Right renal pelvis (tissue), 4 donors: Measurements from ENCODE around the gene PKNOX2. TPM values are rescaled to one million over a fixed set of nuclear protein-coding genes. Genes with fewer than 3 reads are reported as not detected.
A peak's percentile ranks its signal among the peaks of the same experiment; 100 is the strongest.

Experiments used
- DNase-seq, 4 donors: peaks; one replicate each; pipeline ENCODE4 v3.0.0-alpha.2; 2013; ENCODE audit warnings: low read depth in 4 of 4, low spot score in 3 of 4, missing footprints in 1 of 4
- polyA plus RNA-seq, 4 donors: library from polyadenylated mRNA; unstranded; fragments of 120-200 nt; gene quantifications; one replicate each; pipeline ENCODE4 v1.2.1, GENCODE V29; 2013; ENCODE audit not compliant: insufficient read length in 4 of 4

Gene PKNOX2
- polyA plus RNA-seq, 4 donors, result 13.2 to 14.5 (median 13.4) TPM

DNA sequence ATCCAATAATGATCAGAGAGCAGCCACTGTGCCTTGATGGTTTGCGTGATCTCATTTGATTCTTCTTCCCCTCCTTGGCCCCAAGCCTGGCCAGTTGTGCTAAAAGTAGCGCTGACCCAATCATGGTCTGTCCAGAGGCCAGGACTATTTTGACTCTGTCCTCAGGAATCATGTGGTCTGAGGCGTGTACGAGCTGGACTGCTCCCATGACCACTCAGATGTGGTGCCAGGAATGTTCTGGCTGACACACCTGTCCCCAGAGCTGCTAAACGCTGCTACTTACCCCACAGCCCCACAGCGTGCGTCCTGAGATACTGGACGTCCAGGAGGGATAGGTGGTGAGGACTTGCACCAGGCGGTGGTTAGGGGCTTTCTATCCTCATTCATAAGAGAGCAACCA lies 261.1 kb downstream of the PKNOX2 start:
- no peak for DNase-seq

DNA sequence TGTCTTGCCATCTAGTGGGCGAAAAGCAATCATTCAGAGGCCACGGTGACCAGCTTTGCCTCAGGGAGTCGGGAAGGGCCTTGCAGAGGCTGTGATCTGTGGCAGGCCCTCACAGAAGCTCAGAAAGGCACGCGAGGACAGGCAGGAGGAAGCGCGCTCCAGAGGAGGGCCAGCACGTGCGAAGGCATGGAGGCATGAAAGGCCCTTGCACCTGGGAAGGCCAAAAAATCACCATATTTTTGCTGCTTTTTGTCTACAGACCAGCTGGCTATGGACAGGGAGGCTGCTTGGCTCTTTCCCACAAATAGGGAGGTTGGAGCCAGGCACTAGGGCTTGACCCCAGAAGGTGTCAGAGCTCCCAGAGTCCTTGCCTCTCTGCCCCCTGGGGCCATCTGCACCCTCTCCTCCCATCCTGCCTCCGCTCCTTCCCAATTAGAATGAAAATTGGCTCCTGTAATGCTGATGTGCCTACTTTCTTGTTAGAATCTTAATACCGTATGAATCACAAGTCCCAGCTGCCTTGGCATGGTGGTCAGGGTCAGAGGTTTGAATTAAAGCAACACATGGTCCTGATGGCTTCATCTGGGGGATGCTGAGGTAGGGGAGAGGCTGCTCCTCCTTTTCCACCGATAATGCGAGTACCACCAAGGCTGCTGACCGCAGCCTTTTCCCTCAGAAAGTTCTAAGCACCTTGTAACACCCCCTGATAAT lies 262.4 kb downstream of the PKNOX2 start:
- no peak for DNase-seq

DNA sequence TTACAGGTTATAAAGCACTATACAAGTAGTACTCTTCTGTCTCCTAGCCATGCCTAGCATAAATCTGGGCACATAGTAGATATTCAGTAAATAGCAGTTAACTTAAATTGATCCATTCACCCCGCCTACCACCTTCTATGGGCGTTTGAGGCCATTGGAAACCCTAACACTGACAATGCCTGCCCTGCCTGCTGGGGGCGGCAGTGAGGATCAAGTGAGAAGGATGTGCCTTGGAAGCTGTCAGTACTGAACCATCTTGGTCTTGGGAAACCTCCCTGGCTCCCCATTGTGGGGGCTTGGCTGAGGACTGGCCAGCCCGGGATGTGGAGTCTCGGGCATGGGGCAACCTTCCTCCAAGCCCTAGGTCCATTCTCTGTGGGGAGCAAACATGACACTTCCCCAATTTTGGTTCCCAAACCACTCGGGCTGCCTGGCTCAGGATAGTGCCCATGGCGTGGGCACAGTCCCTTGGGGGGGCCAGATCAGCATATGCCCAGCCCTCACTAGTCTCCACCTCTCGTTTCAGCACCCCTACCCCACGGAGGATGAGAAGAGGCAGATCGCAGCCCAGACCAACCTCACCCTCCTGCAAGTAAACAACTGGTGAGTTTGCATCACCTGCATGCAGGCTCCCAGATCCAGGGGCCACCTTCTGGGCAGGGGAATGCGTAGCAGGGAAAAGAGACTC lies 264.1 kb downstream of the PKNOX2 start:
- DNase-seq, result no peak

DNA sequence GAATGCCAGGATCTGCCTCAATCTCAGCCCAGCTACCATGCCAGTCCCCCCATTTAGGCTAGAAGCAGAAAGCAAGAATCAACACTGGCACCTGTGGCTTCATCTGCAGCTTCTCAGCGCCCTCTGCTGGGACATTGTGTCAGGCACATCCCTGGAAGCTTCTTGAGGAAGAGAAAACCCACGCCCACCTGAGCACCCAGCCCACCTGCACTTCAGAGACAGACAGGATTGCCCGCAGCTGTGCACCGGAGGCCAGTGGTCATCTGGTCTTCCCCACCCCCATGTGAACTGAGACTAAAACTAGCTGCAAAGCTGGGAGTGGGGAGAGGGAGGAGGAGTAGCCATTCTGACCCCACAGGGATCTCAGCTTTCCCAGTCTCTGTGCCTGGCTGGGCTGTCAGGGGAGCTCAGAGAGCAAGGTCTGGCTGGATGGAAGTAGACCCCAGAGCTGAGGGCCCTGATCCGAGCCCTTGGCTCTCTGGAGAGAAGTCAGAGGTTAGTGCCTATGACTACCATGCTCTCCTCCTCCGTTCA lies 264.7 kb downstream of the PKNOX2 start:
- peak in 3 of 4 donors; percentile 44 to 56 (median 54) for DNase-seq

DNA sequence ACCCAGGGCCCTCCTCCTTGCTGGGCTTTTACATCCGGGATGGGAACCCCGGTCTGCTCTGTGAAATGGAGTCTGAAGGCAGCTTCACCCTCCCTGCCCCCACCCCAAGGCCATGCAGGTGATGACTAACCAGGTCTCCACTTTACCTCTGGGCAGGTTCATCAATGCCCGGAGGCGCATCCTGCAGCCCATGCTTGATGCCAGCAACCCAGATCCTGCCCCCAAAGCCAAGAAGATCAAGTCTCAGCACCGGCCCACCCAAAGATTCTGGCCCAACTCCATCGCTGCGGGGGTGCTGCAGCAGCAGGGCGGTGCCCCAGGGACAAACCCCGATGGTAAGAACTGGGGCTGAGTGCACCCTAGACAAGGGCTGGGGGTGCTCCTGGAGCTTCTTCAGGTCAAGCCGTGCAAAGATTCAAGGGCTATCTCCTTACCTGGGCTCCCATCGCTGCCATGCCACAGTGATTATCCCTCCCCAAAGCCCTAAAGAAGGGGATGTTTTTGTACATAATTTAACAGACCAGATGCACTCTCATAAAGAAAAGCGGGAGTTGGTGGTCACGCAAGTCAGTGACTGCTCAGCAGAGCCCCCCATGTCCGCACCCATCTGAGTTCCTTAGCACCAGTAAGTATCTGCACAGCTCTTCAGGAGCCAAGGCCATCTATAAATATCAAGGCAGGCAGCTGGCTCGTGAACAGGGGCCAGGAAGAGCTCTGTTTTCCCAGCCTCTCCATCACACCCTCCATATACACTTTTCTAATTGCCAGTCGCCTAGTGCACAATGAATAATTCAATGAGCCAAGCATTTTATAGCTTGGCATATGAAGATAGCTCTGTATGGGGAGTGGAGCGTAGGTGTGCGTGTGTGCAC lies 265.5 kb downstream of the PKNOX2 start:
- no peak for DNase-seq

DNA sequence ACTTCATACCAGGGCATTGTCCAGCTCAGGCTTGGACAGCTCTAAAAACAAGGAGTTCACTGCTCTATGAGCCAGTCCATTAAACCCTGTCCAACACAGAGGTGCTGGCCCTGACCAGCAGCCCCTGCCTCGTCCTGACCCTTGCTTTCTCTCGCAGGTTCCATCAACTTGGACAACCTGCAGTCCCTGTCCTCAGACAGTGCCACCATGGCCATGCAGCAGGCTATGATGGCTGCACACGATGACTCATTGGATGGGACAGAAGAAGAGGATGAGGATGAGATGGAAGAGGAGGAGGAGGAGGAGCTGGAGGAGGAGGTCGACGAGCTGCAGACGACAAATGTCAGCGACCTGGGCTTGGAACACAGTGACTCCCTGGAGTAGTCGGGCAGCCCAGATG lies 266.5 kb downstream of the PKNOX2 start:
- no peak for DNase-seq

DNA sequence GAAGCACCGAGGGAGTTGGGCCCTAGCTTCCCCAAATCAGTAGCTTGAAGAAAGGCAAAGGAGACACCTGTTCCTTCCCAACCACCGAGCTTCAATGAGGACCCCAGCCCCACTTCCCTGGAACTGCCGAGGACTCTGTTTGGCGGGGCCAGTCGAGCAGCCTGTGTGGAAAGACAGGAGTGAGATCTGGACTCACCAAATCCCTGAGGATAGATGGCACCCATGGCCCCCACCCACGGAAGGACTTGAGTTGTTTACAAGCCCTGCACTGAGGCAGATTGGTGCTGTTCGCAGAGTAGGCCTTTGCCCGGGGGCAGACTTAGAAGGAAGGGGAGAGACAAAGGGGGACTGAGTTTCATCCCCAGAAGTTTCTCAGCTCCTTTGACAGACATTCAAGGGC lies 266.9 kb downstream of the PKNOX2 start:
- DNase-seq, result no peak

DNA sequence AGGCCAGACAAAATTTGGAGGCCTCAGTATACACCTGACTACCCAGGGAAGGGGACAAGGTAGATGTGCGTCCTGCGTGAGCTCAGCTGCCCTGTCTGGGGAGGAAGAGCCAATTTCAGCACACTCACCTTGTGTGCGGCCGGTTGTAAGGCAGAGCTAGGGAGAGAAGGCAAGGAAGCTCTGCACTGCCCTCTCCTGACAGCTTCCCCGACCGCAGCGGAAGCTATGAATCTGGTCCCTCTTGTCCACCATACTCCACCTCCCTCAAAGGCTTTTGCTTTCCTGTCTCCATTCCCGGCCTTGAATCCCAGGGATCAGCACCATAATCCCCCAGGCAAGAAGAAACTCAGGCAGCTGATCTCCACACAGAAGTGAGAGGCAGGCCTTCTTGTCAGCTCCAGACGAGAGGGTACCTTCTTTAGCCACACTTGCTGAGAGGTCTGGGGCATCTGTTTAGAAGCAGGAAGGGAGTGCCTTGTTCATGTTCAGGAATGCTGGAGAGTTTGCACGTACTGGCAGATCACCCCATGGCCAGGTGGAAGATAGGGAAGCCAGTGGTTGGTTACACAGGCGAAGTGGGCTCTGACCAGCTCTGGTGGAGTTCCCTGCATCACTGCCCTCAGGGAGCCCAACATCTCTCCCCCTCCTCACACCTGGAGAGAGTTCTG lies 269.0 kb downstream of the PKNOX2 start:
- DNase-seq, result peak in 3 of 4 donors; percentile 26 to 36 (median 30)

DNA sequence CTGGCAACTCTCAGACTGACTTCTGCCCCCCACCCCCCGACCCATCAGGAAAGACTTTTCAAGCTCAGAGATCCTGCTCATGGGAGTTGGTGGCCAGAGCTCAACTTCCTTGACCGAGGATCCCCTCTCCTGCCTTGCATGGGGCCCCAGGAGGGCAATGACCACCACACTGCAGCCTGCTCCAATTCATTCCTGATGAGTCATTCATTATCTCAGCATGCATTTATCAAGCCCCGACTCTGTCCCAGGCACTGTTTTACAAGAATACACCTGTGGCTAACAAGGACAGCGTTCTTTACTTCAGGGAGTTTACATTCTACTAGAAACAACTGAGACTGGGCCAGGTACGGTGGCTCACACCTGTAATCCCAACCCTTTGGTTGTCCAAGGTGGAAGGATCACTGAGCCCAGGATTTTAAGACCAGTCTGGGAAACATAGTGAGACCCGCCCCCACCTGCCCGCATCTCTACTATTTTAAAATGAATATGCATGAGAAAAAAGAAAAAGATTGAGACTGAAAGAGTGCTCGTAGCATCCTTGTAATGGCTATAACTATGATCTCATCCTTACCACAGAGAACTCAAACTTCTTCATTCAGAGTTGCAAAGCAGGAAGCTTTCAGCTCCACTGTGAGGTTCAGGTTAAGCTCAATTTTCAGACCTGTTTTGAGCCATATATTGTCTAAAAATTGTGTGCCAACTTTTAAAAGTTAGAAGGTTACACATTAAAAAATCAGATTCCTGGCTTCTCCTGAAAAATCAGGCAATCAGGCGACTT lies 271.1 kb downstream of the PKNOX2 start:
- no peak for DNase-seq

DNA sequence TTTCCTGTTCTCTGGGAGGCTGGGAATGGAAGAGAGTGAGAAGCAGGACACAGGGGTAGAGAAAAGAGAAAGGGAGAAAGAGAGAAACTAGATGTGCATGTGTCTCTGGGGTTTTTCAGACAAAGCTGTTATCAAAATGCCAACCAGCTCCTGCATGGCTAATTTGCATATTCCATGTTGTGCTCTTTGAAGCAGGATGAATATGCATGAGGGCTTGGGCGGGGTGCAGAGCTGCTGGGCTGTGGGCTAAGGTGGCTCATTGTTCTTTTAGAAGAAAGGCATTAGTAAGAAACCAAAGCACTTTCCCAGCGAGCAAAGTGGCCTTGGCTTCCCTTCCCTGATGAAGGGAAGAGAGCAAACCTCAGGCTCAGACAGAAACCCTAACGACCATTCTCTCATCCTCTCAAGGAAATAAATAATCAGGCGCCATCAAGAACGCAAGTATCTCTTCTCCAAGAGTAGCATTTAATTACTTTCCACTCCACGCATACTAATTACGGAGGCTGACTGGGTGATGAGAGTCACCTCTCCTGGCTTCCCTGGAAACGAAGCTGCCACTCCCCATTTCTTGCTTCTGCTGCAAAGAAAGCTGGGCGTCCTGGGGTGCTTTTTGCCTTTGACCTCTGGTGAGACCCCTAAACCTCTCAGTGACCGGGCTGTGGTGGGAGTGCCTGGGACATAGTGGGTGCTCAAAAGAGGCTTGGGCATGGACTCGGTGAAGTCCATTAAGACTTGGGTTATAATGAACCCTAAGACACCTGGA lies 277.3 kb downstream of the PKNOX2 start:
- DNase-seq, result no peak

DNA sequence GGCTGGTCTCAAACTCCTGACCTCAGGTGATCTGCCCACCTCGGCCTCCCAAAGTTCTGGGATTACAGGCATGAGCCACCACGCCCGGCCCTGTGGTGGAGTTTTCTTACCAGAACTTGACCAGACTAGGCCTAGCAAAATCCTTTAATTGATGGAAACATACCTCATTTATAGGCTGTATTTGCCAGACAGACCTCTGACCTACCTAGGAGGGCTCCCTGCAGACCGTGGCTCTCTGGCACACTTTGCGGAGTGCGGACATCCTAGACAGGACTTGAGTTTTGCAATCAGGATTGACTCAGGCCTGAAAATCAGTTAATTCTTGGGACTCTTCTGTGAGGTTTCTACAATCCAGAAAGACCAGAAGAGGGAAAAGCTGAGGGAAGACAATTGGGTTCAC lies 278.4 kb downstream of the PKNOX2 start:
- no peak for DNase-seq

DNA sequence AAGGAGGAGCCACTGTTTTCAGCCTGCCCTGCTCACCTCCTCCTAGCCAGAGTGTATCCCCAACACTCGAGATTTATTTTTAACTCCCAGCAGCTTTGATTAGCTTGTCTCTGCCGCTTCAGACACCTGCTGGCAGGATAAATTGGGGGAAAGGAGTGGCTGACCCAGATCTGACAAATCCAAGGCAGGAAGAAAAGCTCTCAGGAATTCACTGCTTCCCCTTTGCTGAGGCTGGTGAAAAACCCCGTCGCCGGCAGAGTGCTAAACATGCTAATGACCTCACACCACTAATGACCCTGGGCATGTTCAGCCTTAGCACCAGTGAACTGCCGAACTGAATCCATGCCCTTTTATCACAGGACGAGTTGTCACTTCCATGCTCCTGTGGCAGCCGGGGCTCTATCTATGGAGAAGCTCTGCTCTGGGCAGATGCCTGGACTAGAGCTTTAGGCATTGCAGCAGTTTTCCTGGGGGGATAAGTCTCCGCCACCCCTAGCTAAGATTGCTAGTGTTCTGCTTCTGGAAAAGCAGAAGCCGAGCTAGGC lies 279.3 kb downstream of the PKNOX2 start:
- DNase-seq, result no peak

DNA sequence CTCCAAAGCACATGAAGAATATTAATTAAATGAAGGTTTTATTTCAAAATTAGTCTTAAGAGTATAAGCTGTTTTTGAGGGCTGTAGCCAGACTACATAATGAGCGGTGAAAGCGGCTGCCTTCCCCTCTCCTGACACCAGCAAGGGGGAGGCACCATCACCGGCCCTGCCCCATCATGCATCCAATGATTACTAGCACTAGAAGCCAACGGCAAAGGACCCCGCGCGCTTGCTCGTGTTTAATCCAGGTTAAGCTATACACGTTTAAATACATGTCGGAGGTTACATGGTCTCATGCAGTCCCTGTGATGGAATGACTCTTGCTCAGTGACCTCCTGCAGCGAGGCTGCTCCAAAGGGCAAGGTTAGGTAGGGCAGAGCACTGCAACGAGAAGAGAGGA lies 281.2 kb downstream of the PKNOX2 start:
- DNase-seq, result no peak

DNA sequence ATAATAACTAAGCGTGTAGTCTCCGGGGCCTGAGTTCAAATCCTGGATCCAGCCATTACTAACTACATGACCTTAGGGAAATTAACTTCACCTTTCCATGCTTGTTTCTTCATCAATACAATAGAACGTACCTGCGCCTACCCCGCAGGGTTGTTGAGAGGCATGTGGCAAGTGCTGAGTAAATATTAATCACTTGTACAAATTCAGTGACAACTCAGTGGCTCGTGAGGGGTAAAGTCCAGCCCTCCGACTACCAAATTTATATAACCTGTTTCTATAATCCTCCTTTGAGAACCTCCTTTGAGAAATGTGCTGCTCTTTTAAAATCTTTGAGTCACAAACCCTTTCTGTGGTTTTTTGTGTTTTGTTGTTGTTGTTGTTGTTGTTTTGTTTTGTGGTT lies 281.7 kb downstream of the PKNOX2 start:
- DNase-seq, result no peak

DNA sequence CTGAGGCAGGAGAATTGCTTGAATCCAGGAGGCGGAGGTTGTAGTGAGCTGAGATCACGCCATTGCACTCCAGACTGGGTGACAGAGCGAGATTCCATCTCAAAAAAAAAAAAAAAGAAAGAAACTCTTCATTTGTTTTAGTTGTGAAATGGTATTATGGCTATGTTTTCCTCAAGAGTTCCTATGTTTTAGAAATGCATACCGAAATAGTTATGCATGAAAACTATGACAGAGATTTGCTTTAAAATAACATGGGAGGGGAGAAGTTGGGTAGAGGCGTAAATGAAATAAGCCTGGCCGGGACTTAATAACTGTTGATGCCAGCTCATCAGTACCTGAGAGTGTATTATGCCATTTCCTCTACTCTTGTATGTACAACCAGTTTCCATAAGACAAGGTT lies 283.2 kb downstream of the PKNOX2 start:
- no peak for DNase-seq

DNA sequence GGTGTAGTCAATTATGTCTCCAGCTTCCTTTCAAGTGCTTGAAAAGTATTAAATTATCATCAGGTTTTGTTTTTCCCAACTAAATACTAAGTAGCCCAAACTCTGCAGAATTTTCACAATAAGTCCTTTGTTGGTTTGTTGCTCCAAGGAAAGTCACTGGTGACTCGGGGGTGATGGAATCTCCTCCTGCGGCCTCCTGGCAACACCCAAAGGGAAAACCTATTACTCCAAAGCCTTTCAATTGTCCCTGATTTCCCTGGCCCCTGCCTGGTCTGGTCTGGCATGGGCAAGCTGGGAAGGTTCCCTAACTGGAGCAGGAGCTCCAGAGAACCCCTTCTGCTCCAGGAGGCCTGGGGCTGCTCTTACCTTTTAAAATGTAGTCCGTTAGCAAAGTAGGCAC lies 283.6 kb downstream of the PKNOX2 start:
- DNase-seq, result no peak

DNA sequence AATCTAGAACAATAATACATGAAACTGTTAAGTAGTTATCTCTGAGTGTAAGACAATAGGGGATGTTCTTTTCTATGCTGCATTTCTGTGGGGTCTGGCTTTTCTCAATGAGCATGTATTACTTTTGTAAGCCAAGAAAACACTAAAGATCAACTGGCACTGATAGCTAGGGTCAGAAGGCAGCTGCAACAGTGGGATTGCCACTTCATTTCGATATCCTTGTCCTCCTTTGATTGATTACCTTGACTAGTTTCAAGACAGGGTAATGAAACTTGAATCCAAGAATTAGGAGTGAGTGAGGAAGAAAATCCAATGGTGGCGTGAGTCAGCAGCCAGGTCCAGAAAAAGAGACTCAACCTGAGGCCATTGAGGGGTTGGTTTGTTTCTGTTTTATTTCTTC lies 285.0 kb downstream of the PKNOX2 start:
- DNase-seq, result no peak

DNA sequence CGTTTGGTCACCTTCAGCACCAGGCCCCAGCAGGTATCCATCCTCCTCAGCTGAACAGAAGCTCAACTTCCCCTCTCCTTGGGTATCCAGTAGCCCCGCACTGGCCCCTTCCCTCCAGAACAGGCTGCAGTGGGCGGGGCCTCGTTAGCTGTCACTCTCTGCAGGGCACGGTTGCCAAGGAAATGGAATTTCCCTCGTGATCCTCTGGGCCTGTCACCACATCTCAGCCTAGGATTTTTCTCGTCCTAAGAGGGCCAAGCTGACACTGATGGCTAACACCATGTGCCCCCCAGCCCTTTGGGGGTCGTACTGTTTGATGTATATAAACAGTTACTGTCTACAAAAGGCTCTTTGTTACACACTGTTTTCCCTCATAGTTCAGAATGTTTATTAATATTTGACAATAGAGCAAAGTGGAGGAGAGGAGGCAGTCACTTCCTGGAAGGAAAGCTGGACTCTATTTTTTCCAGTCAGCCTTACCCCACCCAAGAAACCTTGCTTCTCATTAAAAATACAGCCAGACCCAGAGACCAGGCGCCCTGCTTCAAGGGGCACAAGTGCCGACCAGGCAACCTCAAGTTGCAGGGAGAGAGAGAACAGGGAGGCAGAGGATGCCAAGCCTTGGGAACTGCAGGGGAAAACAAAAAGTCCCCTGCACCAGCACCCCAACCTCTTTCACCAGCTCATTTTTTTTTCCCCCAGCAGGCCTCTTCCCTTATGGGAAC lies 287.0 kb downstream of the PKNOX2 start:
- peak in 3 of 4 donors; percentile 22 to 51 (median 38) for DNase-seq
